OCI-LY7 (cell line): ENCODE data around the gene CCDC170. TPM values are rescaled to one million over a fixed set of nuclear protein-coding genes. Genes with fewer than 3 reads are reported as not detected.

ENCODE experiments used
- BruUV-seq: library from RNA; stranded (reverse); fragments of 400-500 nt; replicated peaks from 2 replicates; lab custom pipeline; 2021; lab: Mats Ljungman, UMichigan
- CTCF ChIA-PET: fragments of 300-600 bp; sonication (Branson Sonifier 250); formaldehyde crosslinking; loops from one replicate; lab custom pipeline; 2022; ENCODE audit warnings: antibody characterized with exemption; ENCODE audit not compliant: unreplicated experiment; lab: Charles Lee
- POLR2A ChIA-PET: fragments of 300-600 bp; sonication (Branson Sonifier 250); formaldehyde crosslinking; loops from one replicate; lab custom pipeline; 2022; ENCODE audit warnings: antibody characterized with exemption; lab: Charles Lee
- DNase-seq: peaks from one replicate; pipeline ENCODE4 v3.0.0-alpha.2; 2015; ENCODE audit warnings: low spot score
- H2AFZ ChIP-seq: fragments of 200-600 bp; sonication (generic), shearing (Covaris generic); 2 replicates; pipeline ENCODE4 v1.6.1; 2014; ENCODE audit warnings: mild to moderate bottlenecking, antibody characterized with exemption, low read length, moderate library complexity
- H3K27ac ChIP-seq: fragments of 200-600 bp; sonication (generic); 2 replicates; pipeline ENCODE4 v1.5.1; 2014; ENCODE audit warnings: mixed run types, low read depth, mild to moderate bottlenecking, moderate library complexity, low read length, inconsistent platforms; ENCODE audit not compliant: poor library complexity, severe bottlenecking
- H3K36me3 ChIP-seq: fragments of 200-600 bp; sonication (generic); 2 replicates; pipeline ENCODE4 v1.6.1; 2014; ENCODE audit warnings: mild to moderate bottlenecking, antibody characterized with exemption, low read length, moderate library complexity, mixed read lengths; ENCODE audit not compliant: insufficient read depth
- H3K4me1 ChIP-seq: fragments of 200-600 bp; sonication (generic); 2 replicates; pipeline ENCODE4 v1.5.1; 2014; ENCODE audit warnings: mild to moderate bottlenecking, low read length; ENCODE audit not compliant: insufficient read depth, poor library complexity, severe bottlenecking
- H3K4me2 ChIP-seq: fragments of 200-600 bp; sonication (generic); 2 replicates; pipeline ENCODE4 v1.6.1; 2014; ENCODE audit warnings: mild to moderate bottlenecking, low read length
- H3K4me3 ChIP-seq: fragments of 200-600 bp; sonication (generic); 2 replicates; pipeline ENCODE4 v1.5.1; 2014; ENCODE audit warnings: mild to moderate bottlenecking, low read depth, low read length; ENCODE audit not compliant: poor library complexity, severe bottlenecking
- H3K79me2 ChIP-seq: fragments of 200-600 bp; sonication (generic); 2 replicates; pipeline ENCODE4 v1.6.1; 2016; ENCODE audit warnings: low read depth, mild to moderate bottlenecking, low read length, moderate library complexity, mixed read lengths; ENCODE audit not compliant: insufficient read depth
- H3K9me2 ChIP-seq: fragments of 200-600 bp; sonication (generic); 2 replicates; pipeline ENCODE4 v1.6.1; 2016; ENCODE audit warnings: mild to moderate bottlenecking, low read length, mixed read lengths; ENCODE audit not compliant: insufficient read depth
- H3K9me3 ChIP-seq: fragments of 200-600 bp; sonication (generic); 2 replicates; pipeline ENCODE4 v1.6.1; 2014; ENCODE audit warnings: mild to moderate bottlenecking, mixed run types, low read length, mixed read lengths
- H4K20me1 ChIP-seq: fragments of 200-600 bp; sonication (generic); 2 replicates; pipeline ENCODE4 v1.6.1; 2014; ENCODE audit warnings: mild to moderate bottlenecking, antibody characterized with exemption, low read length, moderate library complexity, mixed read lengths; ENCODE audit not compliant: insufficient read depth
- CTCF ChIP-seq: fragments of 200-600 bp; sonication (generic); conservative IDR thresholded peaks from 2 replicates; pipeline ENCODE4 v1.5.1; 2014; ENCODE audit warnings: mild to moderate bottlenecking, antibody characterized with exemption, low read length, moderate library complexity, mixed read lengths
- EZH2phosphoT487 ChIP-seq: fragments of 200-600 bp; sonication (generic); IDR thresholded peaks from 2 replicates; pipeline ENCODE4 v1.6.1; 2018; ENCODE audit warnings: low read depth, borderline replicate concordance, mild to moderate bottlenecking, mixed run types, antibody characterized with exemption, low read length, moderate library complexity, mixed read lengths
- intact Hi-C: fragments of 100-400 bp; cut with micrococcal nuclease; formaldehyde crosslinking; loops from one replicate; pipeline ENCODE4 v1.10.0; 2022; ENCODE audit not compliant: unreplicated experiment
- total RNA-seq, 2 experiments: library from RNA; depleted of rRNA in 1 of 2; stranded (reverse); fragments of >200 nt in 1 of 2; shearing (Covaris generic) in 1 of 2; gene quantifications; 2 replicates each; pipeline ENCODE4 v1.2.3, GENCODE V29; 2014 to 2022

Gene CCDC170
- total RNA-seq, 2 experiments from 2014 or later = not detected

GRCh38 chr6:151624071-151624470 is 130.3 kb downstream of the CCDC170 start:
- no TSS peak for BruUV-seq
- H3K9me2 ChIP-seq = no peaks in the 10 kb centered on the region
- TF ChIP-seq EZH2phosphoT487 = no peak
- TF ChIP-seq CTCF = no peak
- no peaks in the 10 kb centered on the region for H3K9me3 ChIP-seq
- H3K4me1 ChIP-seq = no peaks in the 10 kb centered on the region
- no peak overlapping the region for H3K4me2 ChIP-seq
- DNase-seq = no peak
- no peak overlapping the region for H3K4me3 ChIP-seq
- no peaks in the 10 kb centered on the region for H3K79me2 ChIP-seq
- no peaks in the 10 kb centered on the region for H4K20me1 ChIP-seq
- ChIA-PET CTCF (no interaction called here), POLR2A (no interaction called here)
- no peak overlapping the region for H3K27ac ChIP-seq
- H3K36me3 ChIP-seq = no peaks in the 10 kb centered on the region
- H2AFZ ChIP-seq = no peak overlapping the region
- intact Hi-C loops = no loop called here

- no peak overlapping the region for H2AFZ ChIP-seq
- CTCF ChIA-PET = no interaction called here
- intact Hi-C loops = no loop called here
These were observed 130.7 kb downstream of the CCDC170 start for GRCh38 chr6:151624481-151624880.

More at GRCh38 chr6:151624481-151624880, 130.7 kb downstream of the CCDC170 start:
- H3K79me2 ChIP-seq = no peaks in the 10 kb centered on the region
- no peak for TF ChIP-seq CTCF
- TF ChIP-seq EZH2phosphoT487 = no peak
- POLR2A ChIA-PET = no interaction called here
- H3K4me2 ChIP-seq = no peak overlapping the region
- no peak overlapping the region for H3K4me3 ChIP-seq
- no TSS peak for BruUV-seq
- no peaks in the 10 kb centered on the region for H3K36me3 ChIP-seq
- no peaks in the 10 kb centered on the region for H3K9me3 ChIP-seq
- H3K27ac ChIP-seq = no peak overlapping the region
- no peaks in the 10 kb centered on the region for H4K20me1 ChIP-seq
- no peak for DNase-seq
- no peaks in the 10 kb centered on the region for H3K4me1 ChIP-seq
- H3K9me2 ChIP-seq = no peaks in the 10 kb centered on the region
